VCaP (cell line): Measurements from ENCODE around the gene ACER3.

Experiments used
- H3K27ac ChIP-seq: fragments of 450-650 bp; 2 replicates; pipeline ENCODE4 v1.5.1; 2017
- CTCF ChIP-seq: fragments of 450-650 bp; conservative IDR thresholded peaks from 2 replicates; pipeline ENCODE4 v1.5.1; 2017; ENCODE audit warnings: mild to moderate bottlenecking, moderate library complexity

The ACER3 gene

GRCh38 chr11:76947800-76948199 is 87.1 kb downstream of the ACER3 start:
- no peak for TF ChIP-seq CTCF
- peak overlapping the region; percentile 32; the same call in 1 of the 2 replicates for H3K27ac ChIP-seq

- H3K27ac ChIP-seq: no peak overlapping the region
- TF ChIP-seq CTCF: no peak
Measured at GRCh38 chr11:76955459-76956114, 94.9 kb downstream of the ACER3 start.

- H3K27ac ChIP-seq: peak overlapping the region; percentile 89
- TF ChIP-seq CTCF: no peak
Measured at GRCh38 chr11:76962583-76963416, 102.1 kb downstream of the ACER3 start.

- H3K27ac ChIP-seq: peak overlapping the region; percentile 89
Measured at GRCh38 chr11:76963417-76964168, 102.9 kb downstream of the ACER3 start.

GRCh38 chr11:76972051-76972450 is 111.3 kb downstream of the ACER3 start:
- TF ChIP-seq CTCF: no peak
- no peak overlapping the region for H3K27ac ChIP-seq

- H3K27ac ChIP-seq: no peak overlapping the region
- TF ChIP-seq CTCF: no peak
Measured at GRCh38 chr11:76974179-76974891, 113.6 kb downstream of the ACER3 start.

- H3K27ac ChIP-seq: no peak overlapping the region
- no peak for TF ChIP-seq CTCF
Measured at GRCh38 chr11:76975513-76975912, 114.8 kb downstream of the ACER3 start.
